Heart right ventricle (tissue), 16 donors: ENCODE measurements around the gene PXN. TPM values are rescaled to one million over a fixed set of nuclear protein-coding genes. Genes with fewer than 3 reads are reported as not detected.

Source experiments
- ATAC-seq, 8 donors: fragments of 200-7000 bp; cut with Tn5 transposase; one replicate each; pipeline ENCODE4 v1.9.1; 2020; ENCODE audit warnings: mild to moderate bottlenecking in 8 of 8, moderate library complexity in 8 of 8, moderate number of reproducible peaks in 1 of 8
- DNase-seq, 2 donors: peaks; one replicate each; pipeline ENCODE4 v3.0.0-alpha.2; 2020
- H3K27ac ChIP-seq, 10 donors: fragments of 200-600 bp; sonication (generic) in 2 of 10; one replicate each; pipeline versions ENCODE4 v1.5.0 to v1.8.0; 2020 to 2022; ENCODE audit warnings: mild to moderate bottlenecking in 3 of 10
- H3K27me3 ChIP-seq, 7 donors: fragments of 200-600 bp; one replicate each; pipeline ENCODE4 v1.8.0; 2021 to 2022; ENCODE audit warnings: mild to moderate bottlenecking in 2 of 7
- H3K36me3 ChIP-seq, 9 donors: fragments of 200-600 bp; sonication (generic) in 1 of 9; one replicate each; pipeline versions ENCODE4 v1.5.0 to v1.8.0; 2020 to 2022; ENCODE audit warnings: mild to moderate bottlenecking in 2 of 9
- H3K4me1 ChIP-seq, 9 donors: fragments of 200-600 bp; sonication (generic) in 1 of 9; one replicate each; pipeline versions ENCODE4 v1.5.0 to v1.8.0; 2020 to 2022; ENCODE audit warnings: mild to moderate bottlenecking in 4 of 9
- H3K4me3 ChIP-seq, 10 donors: fragments of 200-600 bp; sonication (generic) in 2 of 10; one replicate each; pipeline versions ENCODE4 v1.5.0 to v1.8.0; 2020 to 2022; ENCODE audit warnings: mild to moderate bottlenecking in 7 of 10, moderate library complexity in 2 of 10
- H3K9me3 ChIP-seq, 11 donors: fragments of 200-600 bp in 10 of 11; sonication (generic) in 2 of 11; one replicate each; pipeline versions ENCODE4 v1.5.0 to v1.8.0; 2013 to 2022; ENCODE audit warnings: mild to moderate bottlenecking in 2 of 11, control low read depth in 1 of 11, moderate library complexity in 1 of 11
- WGBS, 2 donors: extraction: QIAGEN DNeasy Blood & Tissue Kit; methylation state at CpG; one replicate each; pipeline ENCODE4 v1.1.7; 2013; ENCODE audit warnings: inconsistent platforms in 1 of 2; 5-methylcytosine and 5-hydroxymethylcytosine counted together
- intact Hi-C, 10 donors: fragments of 100-400 bp; cut with DNase I; formaldehyde crosslinking; loops; one replicate each; pipeline versions ENCODE4 v1.11.1 to v1.14.2; 2022
- polyA plus RNA-seq, 2 donors: library from polyadenylated mRNA; stranded (reverse); fragments of 200-250 nt; gene quantifications; one replicate each; pipeline ENCODE4 v1.2.3, GENCODE V29; 2013
- total RNA-seq, 10 donors: library from RNA; stranded (reverse); fragmentation: NEBNext Ultra II Directional in 3 of 10; extraction: Animal tissue kit (Norgen Biotek cat#: 25700) in 3 of 10; gene quantifications; one replicate each; pipeline versions ENCODE4 v1.2.1 to v1.2.4, GENCODE V29; 2021 to 2023
- TF ChIP-seq, protein P1 (sequence below), 9 donors: fragments of 200-600 bp; sonication (generic) in 2 of 9; IDR thresholded peaks; one replicate each; pipeline versions ENCODE4 v1.5.0 to v1.8.0; 2021 to 2022; ENCODE audit warnings: antibody characterized with exemption in 9 of 9, mild to moderate bottlenecking in 5 of 9, moderate library complexity in 1 of 9
- donor health status: Arrhythmogenic right ventricular cardiomyopathy.
- donor health status: ischemic (EF 13 %, LVEDD 7.1; RV severe dilation, severe dysfunction).
- donor health status: healthy with polysubstance abuse.
- donor health status: DM: no; HTN: yes; CAD: no.
- donor health status: DM: no; HTN: no; CAD: no.
- donor health status: ischemic (EF 25% LVEDD 6.9; RV normal size, moderate dysfunction).
- donor health status: ischemic (EF 25% LVEDD 5.7; RV mildly dilated, moderate dysfunction).
- donor health status: healthy.
- donor health status: DM: yes; HTN: yes; CAD: no.
- donor health status: Ischemic cardiomyopathy.
- donor health status: ischemic (EF 35%, LVEDD 5.7; RV mildly dilated, moderate dysfunction).
- donor health status: nonischemic (EF 11% LVEDD 7.7; RV severe dilation, severe dysfunction).
- donor health status: DM: yes; HTN: yes; CAD: no.
- donor health status: PGD.
- donor health status: ischemic (EF 29% LVEDD 5.4; RV normal size, mild dysfunction).
- donor health status: nonischemic (EF 23%, LVEDD 6.1; RV moderate dilation, normal function).

Gene PXN
- total and polyA plus RNA-seq, 12 donors, result 41.2 to 123 (median 63.3) TPM

DNA sequence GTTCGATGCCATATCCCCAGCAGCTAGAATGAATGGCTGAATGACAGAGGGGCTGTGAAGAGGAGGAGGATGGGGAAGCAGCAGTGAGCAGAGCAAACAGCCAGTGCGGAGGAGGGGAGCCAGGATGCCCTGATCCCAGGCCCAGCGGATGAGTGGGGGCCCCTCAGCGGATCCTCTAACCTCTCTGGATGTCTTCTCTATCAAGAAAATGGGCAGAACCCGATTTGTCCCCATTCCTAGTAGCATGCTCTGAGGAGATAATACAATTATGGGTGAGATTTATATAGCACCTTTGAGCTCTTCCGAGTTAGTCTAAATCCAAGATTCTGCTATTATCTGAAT, 34.6 kb downstream of the PXN start:
- ATAC-seq, result peak in 1 of 8 donors; percentile 3
- Histone ChIP-seq H3K4me3 (peak overlapping the region in 5 of 10 donors; percentile 2 to 29 (median 6)), H3K9me3 (no peaks in the 10 kb centered on the region), H3K4me1 (peaks cover 69 to 100% (median 94%) of the 10 kb centered on the region in 9 donors), H3K27me3 (no peaks in the 10 kb centered on the region), H3K36me3 (peaks cover 0 to 17% (median 5%) of the 10 kb centered on the region in 9 donors), H3K27ac (peak overlapping the region; percentile 49 to 96 (median 92))
- DNase-seq, result no peak
- intact Hi-C loops, result no loop called here
- 28 to 30% methylated on average over 6 of the region's 6 CpGs for WGBS, 2 donors
- TF ChIP-seq, protein P1, sequence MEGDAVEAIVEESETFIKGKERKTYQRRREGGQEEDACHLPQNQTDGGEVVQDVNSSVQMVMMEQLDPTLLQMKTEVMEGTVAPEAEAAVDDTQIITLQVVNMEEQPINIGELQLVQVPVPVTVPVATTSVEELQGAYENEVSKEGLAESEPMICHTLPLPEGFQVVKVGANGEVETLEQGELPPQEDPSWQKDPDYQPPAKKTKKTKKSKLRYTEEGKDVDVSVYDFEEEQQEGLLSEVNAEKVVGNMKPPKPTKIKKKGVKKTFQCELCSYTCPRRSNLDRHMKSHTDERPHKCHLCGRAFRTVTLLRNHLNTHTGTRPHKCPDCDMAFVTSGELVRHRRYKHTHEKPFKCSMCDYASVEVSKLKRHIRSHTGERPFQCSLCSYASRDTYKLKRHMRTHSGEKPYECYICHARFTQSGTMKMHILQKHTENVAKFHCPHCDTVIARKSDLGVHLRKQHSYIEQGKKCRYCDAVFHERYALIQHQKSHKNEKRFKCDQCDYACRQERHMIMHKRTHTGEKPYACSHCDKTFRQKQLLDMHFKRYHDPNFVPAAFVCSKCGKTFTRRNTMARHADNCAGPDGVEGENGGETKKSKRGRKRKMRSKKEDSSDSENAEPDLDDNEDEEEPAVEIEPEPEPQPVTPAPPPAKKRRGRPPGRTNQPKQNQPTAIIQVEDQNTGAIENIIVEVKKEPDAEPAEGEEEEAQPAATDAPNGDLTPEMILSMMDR (IDR thresholded peaks at IDR 0.05), result no peak

DNA sequence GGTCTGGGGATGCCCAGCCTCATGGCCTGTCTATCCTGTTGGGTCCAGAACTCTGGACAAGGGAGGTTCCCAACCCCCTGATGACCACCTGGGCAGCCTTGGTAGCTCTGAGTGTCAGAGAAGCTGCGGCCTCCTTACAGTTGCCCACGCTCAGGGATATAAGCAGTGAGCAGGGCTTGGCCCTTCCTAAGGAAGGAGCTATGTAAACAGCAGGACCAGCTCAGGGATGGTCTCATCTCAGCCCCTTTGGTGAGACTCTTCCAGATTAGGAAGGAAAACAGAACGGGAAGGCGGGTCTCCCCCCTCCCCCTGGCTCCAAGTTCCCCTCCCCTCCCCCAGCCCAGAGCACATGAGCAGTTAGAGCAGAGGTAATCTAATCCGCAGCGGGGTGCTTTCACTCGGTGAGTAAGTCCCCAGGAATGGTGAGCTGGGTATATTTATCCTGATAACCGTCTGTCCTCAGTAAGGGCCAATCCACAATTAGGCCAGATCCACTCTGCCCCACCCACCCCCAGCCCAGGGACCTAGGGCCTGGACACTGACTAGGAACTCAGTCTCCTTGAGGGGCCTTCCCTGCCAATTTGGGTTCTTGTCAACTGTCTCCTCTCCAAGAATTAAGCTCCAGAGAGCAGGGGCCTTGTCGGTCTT, 35.1 kb downstream of the PXN start:
- intact Hi-C loops, result no loop called here
- Histone ChIP-seq H3K27ac (peak overlapping the region; percentile 49 to 96 (median 92)), H3K27me3 (no peaks in the 10 kb centered on the region), H3K9me3 (no peaks in the 10 kb centered on the region), H3K4me1 (peaks cover 69 to 100% (median 94%) of the 10 kb centered on the region in 9 donors), H3K36me3 (peaks cover 0 to 22% (median 5%) of the 10 kb centered on the region in 9 donors), H3K4me3 (peak overlapping the region in 6 of 10 donors; percentile 2 to 29 (median 12))
- DNase-seq, result peak; percentile 64 to 75
- 9 to 15% methylated on average over 9 of the region's 9 CpGs for WGBS, 2 donors
- TF ChIP-seq, protein P1 (IDR thresholded peaks at IDR 0.05), result no peak
- ATAC-seq, result peak; percentile 8 to 66 (median 46)

DNA sequence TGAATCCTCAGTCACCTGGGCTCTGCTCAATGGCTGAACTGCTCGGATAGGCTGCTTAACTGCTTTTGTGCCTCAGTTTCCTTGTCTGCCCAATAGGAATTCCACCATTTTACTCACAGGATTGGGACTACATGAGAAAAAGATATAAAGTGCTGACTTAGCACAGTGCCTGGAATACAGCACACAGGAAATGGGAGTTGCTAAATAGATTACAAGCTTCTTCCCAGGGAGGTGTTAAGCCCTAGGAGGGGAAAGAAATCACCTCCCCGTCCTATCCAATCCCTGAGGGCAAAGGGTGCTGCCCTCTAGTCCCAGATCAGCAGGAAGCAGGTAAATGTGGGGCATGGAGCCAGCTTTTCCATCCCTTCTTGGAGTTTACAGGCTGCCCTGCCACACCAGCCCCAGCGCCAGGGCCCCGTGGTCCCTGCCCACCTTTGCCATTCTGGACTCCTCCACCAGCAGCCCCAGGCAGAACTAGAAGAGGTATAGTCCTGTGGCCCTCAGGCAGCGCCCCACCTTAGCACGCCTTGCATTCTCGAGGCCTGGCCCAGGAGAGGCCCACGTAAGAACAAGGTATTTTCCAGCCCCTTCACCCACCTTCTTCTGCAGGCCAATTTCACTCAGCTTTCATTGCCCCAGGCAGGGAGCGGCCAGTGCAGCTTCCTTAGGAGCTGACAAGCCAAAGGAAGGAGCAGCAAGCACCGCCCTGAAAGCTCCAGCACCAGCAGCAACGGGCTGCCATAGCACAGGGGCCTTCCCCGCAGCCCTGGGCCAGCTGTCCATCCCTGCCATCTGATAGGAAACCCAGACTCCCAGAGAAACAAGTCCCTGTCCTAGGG, 35.8 kb downstream of the PXN start:
- no peaks in the 10 kb centered on the region for H3K27me3 ChIP-seq
- TF ChIP-seq, protein P1 (IDR thresholded peaks at IDR 0.05), result no peak
- peaks cover 72 to 100% (median 94%) of the 10 kb centered on the region in 9 donors for H3K4me1 ChIP-seq
- peak overlapping the region; percentile 49 to 96 (median 92) for H3K27ac ChIP-seq
- peak overlapping the region in 4 of 10 donors; percentile 8 to 29 (median 18) for H3K4me3 ChIP-seq
- 51 to 52% methylated on average over 12 of the region's 12 CpGs for WGBS, 2 donors
- peak in 4 of 8 donors; percentile 1 to 9 (median 2) for ATAC-seq
- DNase-seq, result peak in 1 of 2 donors; percentile 26
- H3K9me3 ChIP-seq, result no peaks in the 10 kb centered on the region
- intact Hi-C loops, result loop anchor here in 5 of 10 donors (1.0 to 2.0 kb wide), 3 partner anchors 34 to 36 kb away; partner anchors contain the start of gene PXN (in 4 of the 5)
- H3K36me3 ChIP-seq, result peaks cover 0 to 22% (median 5%) of the 10 kb centered on the region in 9 donors

DNA sequence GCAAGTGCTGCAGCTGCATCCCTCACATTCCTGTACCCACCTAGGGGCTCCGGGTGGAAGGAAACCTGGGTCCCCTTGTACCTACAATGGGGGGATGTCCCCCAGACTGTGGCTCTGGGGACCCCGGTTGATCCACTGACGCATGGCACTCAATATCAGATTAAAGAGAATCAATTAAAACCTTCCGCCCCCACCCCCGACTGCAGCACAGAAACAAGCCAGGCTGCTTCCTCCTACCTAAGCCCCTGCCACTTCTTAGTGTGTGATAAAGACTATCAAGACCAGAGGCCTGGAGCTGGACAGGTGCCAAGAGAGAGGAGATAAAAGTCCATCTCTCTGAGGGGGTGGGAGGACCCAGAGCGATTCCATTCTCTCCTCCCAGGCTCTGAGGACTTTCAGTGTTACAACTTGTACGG, 36.5 kb downstream of the PXN start:
- TF ChIP-seq, protein P1 (IDR thresholded peaks at IDR 0.05), result no peak
- Histone ChIP-seq H3K9me3 (no peaks in the 10 kb centered on the region), H3K27me3 (no peaks in the 10 kb centered on the region), H3K4me1 (peaks cover 69 to 100% (median 94%) of the 10 kb centered on the region in 9 donors), H3K36me3 (peaks cover 0 to 28% (median 5%) of the 10 kb centered on the region in 9 donors), H3K27ac (peak overlapping the region in 9 of 10 donors; percentile 85 to 96 (median 93)), H3K4me3 (peak overlapping the region in 7 of 10 donors; percentile 1 to 28 (median 21))
- no peak for ATAC-seq
- 36 to 37% methylated on average over 7 of the region's 7 CpGs for WGBS, 2 donors
- intact Hi-C loops, result loop anchor here in 5 of 10 donors (1.0 to 2.0 kb wide), 3 partner anchors 34 to 36 kb away; partner anchors contain the start of gene PXN (in 4 of the 5)
- DNase-seq, result peak in 1 of 2 donors; percentile 24
